SK-N-SH (cell line): ENCODE measurements around the gene KCNJ16. TPM values are rescaled to one million over a fixed set of nuclear protein-coding genes. Genes with fewer than 3 reads are reported as not detected.

Source experiments
- CTCF ChIA-PET: fragments of 300-600, 350-600 bp; formaldehyde crosslinking; extraction: SDS; loops from one replicate; lab custom pipeline; 2021; lab: Yijun Ruan, JAX
- POLR2A ChIA-PET: fragments of 350-600 bp; sonication (Branson Sonifier 250); formaldehyde crosslinking; extraction: SDS; loops from one replicate; lab custom pipeline; 2020; ENCODE audit warnings: antibody characterized with exemption, inconsistent platforms; lab: Yijun Ruan, JAX
- DNase-seq: peaks from one replicate; pipeline ENCODE4 v3.0.0; 2012
- H2AFZ ChIP-seq: fragments of 200-600 bp; sonication (generic); 2 replicates; pipeline ENCODE4 v1.8.1; 2016; ENCODE audit warnings: antibody characterized with exemption, mild to moderate bottlenecking, low read depth
- H3F3A ChIP-seq: fragments of 200-600 bp; sonication (generic); replicated peaks from 2 replicates; pipeline ENCODE3; 2016; ENCODE audit warnings: antibody characterized with exemption, mild to moderate bottlenecking; ENCODE audit not compliant: insufficient read depth
- H3K27ac ChIP-seq, 2 experiments: fragments of 200-500 bp in 1 of 2; fragments of 200-600 bp in 1 of 2; sonication (Bioruptor generic) in 1 of 2; sonication (generic), shearing (Covaris generic) in 1 of 2; 2 replicates each; pipeline versions ENCODE4 v1.5.1 to v1.6.1; 2014 to 2016; ENCODE audit warnings: low read depth in 2 of 2, inconsistent platforms in 1 of 2, low read length in 1 of 2, mild to moderate bottlenecking in 1 of 2, mixed read lengths in 1 of 2
- H3K27me3 ChIP-seq: fragments of 200-600 bp; sonication (generic), shearing (Covaris generic); 2 replicates; pipeline ENCODE4 v1.6.1; 2016; ENCODE audit warnings: mixed run types; ENCODE audit not compliant: insufficient read depth
- H3K36me3 ChIP-seq, 2 experiments: fragments of 200-500 bp in 1 of 2; fragments of 200-600 bp in 1 of 2; sonication (Bioruptor generic) in 1 of 2; sonication (generic) in 1 of 2; replicated peaks in 1 of 2; 2 replicates each; pipeline versions ENCODE3 to v1.5.1; 2014 to 2016; ENCODE audit warnings: low read length in 1 of 2, mild to moderate bottlenecking in 1 of 2; ENCODE audit not compliant: insufficient read depth in 2 of 2, control insufficient read depth in 1 of 2
- H3K4me1 ChIP-seq, 2 experiments: fragments of 200-500 bp in 1 of 2; fragments of 200-600 bp in 1 of 2; sonication (Bioruptor generic) in 1 of 2; sonication (generic), shearing (Covaris generic) in 1 of 2; 2 replicates each; pipeline versions ENCODE4 v1.5.1 to v1.6.1; 2014 to 2016; ENCODE audit warnings: low read depth in 1 of 2, low read length in 1 of 2, mixed run types in 1 of 2; ENCODE audit not compliant: insufficient read depth in 2 of 2, control insufficient read depth in 1 of 2
- H3K4me2 ChIP-seq: fragments of 200-600 bp; sonication (generic), shearing (Covaris generic); 2 replicates; pipeline ENCODE4 v1.6.1; 2017; ENCODE audit warnings: mixed run types
- H3K4me3 ChIP-seq, 2 experiments: fragments of 200-500 bp in 1 of 2; fragments of 200-600 bp in 1 of 2; sonication (Bioruptor generic) in 1 of 2; sonication (generic), shearing (Covaris generic) in 1 of 2; 2 replicates each; pipeline versions ENCODE4 v1.5.1 to v1.8.1; 2014 to 2016; ENCODE audit warnings: low read depth in 2 of 2, inconsistent platforms in 1 of 2, low read length in 1 of 2, mild to moderate bottlenecking in 1 of 2, mixed read lengths in 1 of 2, moderate library complexity in 1 of 2
- H3K79me2 ChIP-seq: fragments of 200-600 bp; sonication (generic); 2 replicates; pipeline ENCODE4 v1.8.1; 2017; ENCODE audit warnings: mild to moderate bottlenecking; ENCODE audit not compliant: insufficient read depth
- H3K9ac ChIP-seq: fragments of 200-600 bp; sonication (generic); 2 replicates; pipeline ENCODE4 v1.6.1; 2017; ENCODE audit warnings: mixed run types
- H3K9me2 ChIP-seq: fragments of 200-600 bp; sonication (generic); 2 replicates; pipeline ENCODE4 v1.6.1; 2017; ENCODE audit warnings: mixed run types
- H3K9me3 ChIP-seq: fragments of 200-600 bp; sonication (generic); 2 replicates; pipeline ENCODE4 v1.6.1; 2017; ENCODE audit warnings: mixed run types, mild to moderate bottlenecking, moderate library complexity
- H4K20me1 ChIP-seq: fragments of 200-600 bp; sonication (generic); 2 replicates; pipeline ENCODE4 v1.6.1; 2017; ENCODE audit warnings: mild to moderate bottlenecking, mixed run types; ENCODE audit not compliant: insufficient read depth
- EP300 ChIP-seq, 2 experiments: IDR thresholded peaks; 2 replicates each; pipeline versions ENCODE4 v1.4.0 to v1.6.1; 2012; ENCODE audit warnings: borderline replicate concordance in 1 of 2, low read depth in 1 of 2, low read length in 1 of 2
- EZH2phosphoT487 ChIP-seq: fragments of 200-600 bp; sonication (generic); IDR thresholded peaks from 2 replicates; pipeline ENCODE4 v1.6.1; 2017; ENCODE audit warnings: low read depth, mixed run types, mild to moderate bottlenecking, antibody characterized with exemption, moderate library complexity, borderline replicate concordance
- FOSL2 ChIP-seq: IDR thresholded peaks from 2 replicates; pipeline ENCODE4 v1.4.0; 2012; ENCODE audit warnings: low read depth, mild to moderate bottlenecking, moderate library complexity, borderline replicate concordance
- GATA2 ChIP-seq: sonication (generic); formaldehyde crosslinking; IDR thresholded peaks from 2 replicates; pipeline ENCODE4 v1.5.0; 2020; ENCODE audit warnings: mild to moderate bottlenecking, missing genetic modification reagents
- JUND ChIP-seq: IDR thresholded peaks from 2 replicates; pipeline ENCODE4 v1.4.0; 2012
- NFIC ChIP-seq: IDR thresholded peaks from 2 replicates; pipeline ENCODE4 v1.4.0; 2012; ENCODE audit warnings: borderline replicate concordance
- NRF1 ChIP-seq: IDR thresholded peaks from 2 replicates; pipeline ENCODE4 v1.6.1; 2012; ENCODE audit warnings: low read depth, mild to moderate bottlenecking, low read length
- POLR2AphosphoS5 ChIP-seq: IDR thresholded peaks from 2 replicates; pipeline ENCODE4 v1.6.1; 2012; ENCODE audit warnings: low read depth, low read length
- RCOR1 ChIP-seq: fragments of 150-350 bp; IDR thresholded peaks from 2 replicates; pipeline ENCODE4 v1.6.1; 2017; ENCODE audit warnings: antibody characterized with exemption, low read length
- RXRA ChIP-seq: IDR thresholded peaks from 2 replicates; pipeline ENCODE4 v1.4.0; 2012; ENCODE audit warnings: low read depth, mild to moderate bottlenecking, borderline replicate concordance
- SIN3A ChIP-seq: IDR thresholded peaks from 2 replicates; pipeline ENCODE4 v1.6.1; 2012; ENCODE audit warnings: low read depth, mild to moderate bottlenecking, low read length, moderate library complexity, borderline replicate concordance
- SMC3 ChIP-seq: IDR thresholded peaks from 2 replicates; pipeline ENCODE4 v1.6.1; 2012; ENCODE audit warnings: low read depth, low read length, improper control_type of control experiment
- TCF12 ChIP-seq: IDR thresholded peaks from 2 replicates; pipeline ENCODE4 v1.4.0; 2012
- TEAD4 ChIP-seq: IDR thresholded peaks from 2 replicates; pipeline ENCODE4 v1.4.0; 2012; ENCODE audit warnings: mild to moderate bottlenecking, borderline replicate concordance; ENCODE audit not compliant: insufficient read depth
- WGBS: methylation state at CpG from one replicate; pipeline ENCODE4 v1.1.6; 2017; ENCODE audit warnings: low lambda C conversion rate; 5-methylcytosine and 5-hydroxymethylcytosine counted together
- polyA plus RNA-seq, 3 experiments: library from polyadenylated mRNA; depleted of rRNA; stranded (reverse); fragments of >200 nt; gene quantifications; 2 replicates each; pipeline ENCODE4 v1.2.3, GENCODE V29; 2012
- TF ChIP-seq, protein P1 (sequence below): IDR thresholded peaks from 2 replicates; pipeline ENCODE4 v1.6.1; 2012; ENCODE audit warnings: mild to moderate bottlenecking, low read depth, low read length, moderate library complexity
- TF ChIP-seq, protein P2 (sequence below): fragments of 200-600 bp; sonication (generic); IDR thresholded peaks from 2 replicates; pipeline ENCODE4 v1.6.1; 2017; ENCODE audit warnings: antibody characterized with exemption, mild to moderate bottlenecking, moderate library complexity
- TF ChIP-seq, protein P3 (sequence below): IDR thresholded peaks from 2 replicates; pipeline ENCODE4; 2012
- TF ChIP-seq, protein P4 (sequence below): IDR thresholded peaks from 2 replicates; pipeline ENCODE4 v1.4.0; 2012; ENCODE audit warnings: low read depth, borderline replicate concordance
- TF ChIP-seq, protein P5 (sequence below): IDR thresholded peaks from 2 replicates; pipeline ENCODE4 v1.4.0; 2012; ENCODE audit warnings: low read depth
- TF ChIP-seq, protein P6 (sequence below): fragments of 150-350 bp; IDR thresholded peaks from 2 replicates; pipeline ENCODE4 v1.6.1; 2016; ENCODE audit warnings: mild to moderate bottlenecking, low read depth, low read length
- TF ChIP-seq, protein P7 (sequence below): IDR thresholded peaks from 2 replicates; pipeline ENCODE4 v1.4.0; 2012; ENCODE audit warnings: low read depth, borderline replicate concordance

The KCNJ16 gene
- polyA plus RNA-seq, 1 of the 3 experiments (the other 2 are of a cell fraction), result not detected

DNA sequence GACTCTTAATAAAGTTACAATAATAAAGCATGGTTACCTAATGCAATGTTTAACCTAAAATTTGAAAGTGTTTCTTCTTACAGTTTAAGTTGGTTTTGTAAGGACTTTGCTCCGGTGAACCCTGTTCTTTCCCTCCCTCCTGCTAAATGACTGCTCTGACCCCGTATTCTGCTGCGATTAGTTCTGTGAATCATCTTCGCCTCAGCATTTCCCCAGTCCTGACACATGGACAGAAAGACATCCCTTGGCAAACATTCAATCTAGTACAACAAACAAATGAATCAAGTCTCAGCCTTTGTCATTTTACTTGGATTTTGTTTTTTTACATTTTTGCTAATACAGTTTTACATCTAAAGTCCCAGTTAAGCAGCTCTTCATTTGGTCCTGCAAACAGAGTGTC, 109.7 kb downstream of the KCNJ16 start:
- Histone ChIP-seq H2AFZ (peak overlapping the region; percentile 22; the same call in 1 of the 2 replicates), H3K36me3 (no peaks in the 10 kb centered on the region), H3F3A (peaks cover 6% of the 10 kb centered on the region), H3K27ac (peak overlapping the region in 1 of 2 experiments; percentile 24; a peak in 2 of 4 replicates), H3K9me3 (no peaks in the 10 kb centered on the region), H3K79me2 (no peaks in the 10 kb centered on the region), H3K4me2 (peak overlapping the region; percentile 43; the same call in 1 of the 2 replicates), H3K9me2 (no peaks in the 10 kb centered on the region), H3K27me3 (no peaks in the 10 kb centered on the region), H3K4me3 (no peak overlapping the region), H4K20me1 (no peaks in the 10 kb centered on the region), H3K4me1 (peaks cover 0 to 11% of the 10 kb centered on the region in 2 experiments; a peak in 1 of 4 replicates), H3K9ac (no peak overlapping the region)
- TF ChIP-seq, protein P1, sequence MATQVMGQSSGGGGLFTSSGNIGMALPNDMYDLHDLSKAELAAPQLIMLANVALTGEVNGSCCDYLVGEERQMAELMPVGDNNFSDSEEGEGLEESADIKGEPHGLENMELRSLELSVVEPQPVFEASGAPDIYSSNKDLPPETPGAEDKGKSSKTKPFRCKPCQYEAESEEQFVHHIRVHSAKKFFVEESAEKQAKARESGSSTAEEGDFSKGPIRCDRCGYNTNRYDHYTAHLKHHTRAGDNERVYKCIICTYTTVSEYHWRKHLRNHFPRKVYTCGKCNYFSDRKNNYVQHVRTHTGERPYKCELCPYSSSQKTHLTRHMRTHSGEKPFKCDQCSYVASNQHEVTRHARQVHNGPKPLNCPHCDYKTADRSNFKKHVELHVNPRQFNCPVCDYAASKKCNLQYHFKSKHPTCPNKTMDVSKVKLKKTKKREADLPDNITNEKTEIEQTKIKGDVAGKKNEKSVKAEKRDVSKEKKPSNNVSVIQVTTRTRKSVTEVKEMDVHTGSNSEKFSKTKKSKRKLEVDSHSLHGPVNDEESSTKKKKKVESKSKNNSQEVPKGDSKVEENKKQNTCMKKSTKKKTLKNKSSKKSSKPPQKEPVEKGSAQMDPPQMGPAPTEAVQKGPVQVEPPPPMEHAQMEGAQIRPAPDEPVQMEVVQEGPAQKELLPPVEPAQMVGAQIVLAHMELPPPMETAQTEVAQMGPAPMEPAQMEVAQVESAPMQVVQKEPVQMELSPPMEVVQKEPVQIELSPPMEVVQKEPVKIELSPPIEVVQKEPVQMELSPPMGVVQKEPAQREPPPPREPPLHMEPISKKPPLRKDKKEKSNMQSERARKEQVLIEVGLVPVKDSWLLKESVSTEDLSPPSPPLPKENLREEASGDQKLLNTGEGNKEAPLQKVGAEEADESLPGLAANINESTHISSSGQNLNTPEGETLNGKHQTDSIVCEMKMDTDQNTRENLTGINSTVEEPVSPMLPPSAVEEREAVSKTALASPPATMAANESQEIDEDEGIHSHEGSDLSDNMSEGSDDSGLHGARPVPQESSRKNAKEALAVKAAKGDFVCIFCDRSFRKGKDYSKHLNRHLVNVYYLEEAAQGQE, result no peak
- TF ChIP-seq EZH2phosphoT487, result no peak
- TF ChIP-seq SMC3, result no peak
- TF ChIP-seq TEAD4, result peak; percentile 38; the same call in 1 of the 2 replicates
- TF ChIP-seq, protein P2, sequence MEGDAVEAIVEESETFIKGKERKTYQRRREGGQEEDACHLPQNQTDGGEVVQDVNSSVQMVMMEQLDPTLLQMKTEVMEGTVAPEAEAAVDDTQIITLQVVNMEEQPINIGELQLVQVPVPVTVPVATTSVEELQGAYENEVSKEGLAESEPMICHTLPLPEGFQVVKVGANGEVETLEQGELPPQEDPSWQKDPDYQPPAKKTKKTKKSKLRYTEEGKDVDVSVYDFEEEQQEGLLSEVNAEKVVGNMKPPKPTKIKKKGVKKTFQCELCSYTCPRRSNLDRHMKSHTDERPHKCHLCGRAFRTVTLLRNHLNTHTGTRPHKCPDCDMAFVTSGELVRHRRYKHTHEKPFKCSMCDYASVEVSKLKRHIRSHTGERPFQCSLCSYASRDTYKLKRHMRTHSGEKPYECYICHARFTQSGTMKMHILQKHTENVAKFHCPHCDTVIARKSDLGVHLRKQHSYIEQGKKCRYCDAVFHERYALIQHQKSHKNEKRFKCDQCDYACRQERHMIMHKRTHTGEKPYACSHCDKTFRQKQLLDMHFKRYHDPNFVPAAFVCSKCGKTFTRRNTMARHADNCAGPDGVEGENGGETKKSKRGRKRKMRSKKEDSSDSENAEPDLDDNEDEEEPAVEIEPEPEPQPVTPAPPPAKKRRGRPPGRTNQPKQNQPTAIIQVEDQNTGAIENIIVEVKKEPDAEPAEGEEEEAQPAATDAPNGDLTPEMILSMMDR, result no peak
- TF ChIP-seq, protein P3, sequence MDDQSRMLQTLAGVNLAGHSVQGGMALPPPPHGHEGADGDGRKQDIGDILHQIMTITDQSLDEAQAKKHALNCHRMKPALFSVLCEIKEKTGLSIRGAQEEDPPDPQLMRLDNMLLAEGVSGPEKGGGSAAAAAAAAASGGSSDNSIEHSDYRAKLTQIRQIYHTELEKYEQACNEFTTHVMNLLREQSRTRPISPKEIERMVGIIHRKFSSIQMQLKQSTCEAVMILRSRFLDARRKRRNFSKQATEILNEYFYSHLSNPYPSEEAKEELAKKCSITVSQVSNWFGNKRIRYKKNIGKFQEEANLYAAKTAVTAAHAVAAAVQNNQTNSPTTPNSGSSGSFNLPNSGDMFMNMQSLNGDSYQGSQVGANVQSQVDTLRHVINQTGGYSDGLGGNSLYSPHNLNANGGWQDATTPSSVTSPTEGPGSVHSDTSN, result peak; percentile 92
- TF ChIP-seq NRF1, result no peak
- peak; percentile 68; the same call in 1 of the 2 replicates for TF ChIP-seq RXRA
- TF ChIP-seq JUND, result peak; percentile 68
- TF ChIP-seq, protein P4, sequence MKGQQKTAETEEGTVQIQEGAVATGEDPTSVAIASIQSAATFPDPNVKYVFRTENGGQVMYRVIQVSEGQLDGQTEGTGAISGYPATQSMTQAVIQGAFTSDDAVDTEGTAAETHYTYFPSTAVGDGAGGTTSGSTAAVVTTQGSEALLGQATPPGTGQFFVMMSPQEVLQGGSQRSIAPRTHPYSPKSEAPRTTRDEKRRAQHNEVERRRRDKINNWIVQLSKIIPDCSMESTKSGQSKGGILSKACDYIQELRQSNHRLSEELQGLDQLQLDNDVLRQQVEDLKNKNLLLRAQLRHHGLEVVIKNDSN, result no peak
- TF ChIP-seq GATA2 (CRISPR knock-in tag), result no peak
- no peak for TF ChIP-seq SIN3A
- TF ChIP-seq NFIC, result peak; percentile 84
- TF ChIP-seq TCF12, result peak; percentile 87
- TF ChIP-seq, protein P5, sequence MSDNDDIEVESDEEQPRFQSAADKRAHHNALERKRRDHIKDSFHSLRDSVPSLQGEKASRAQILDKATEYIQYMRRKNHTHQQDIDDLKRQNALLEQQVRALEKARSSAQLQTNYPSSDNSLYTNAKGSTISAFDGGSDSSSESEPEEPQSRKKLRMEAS, result 0 out of 2 replicates have a peak, but pooled peaks have one; percentile 55
- TF ChIP-seq POLR2AphosphoS5, result no peak; the same call in 1 of the 2 replicates
- no peak for TF ChIP-seq RCOR1
- TF ChIP-seq, protein P6, sequence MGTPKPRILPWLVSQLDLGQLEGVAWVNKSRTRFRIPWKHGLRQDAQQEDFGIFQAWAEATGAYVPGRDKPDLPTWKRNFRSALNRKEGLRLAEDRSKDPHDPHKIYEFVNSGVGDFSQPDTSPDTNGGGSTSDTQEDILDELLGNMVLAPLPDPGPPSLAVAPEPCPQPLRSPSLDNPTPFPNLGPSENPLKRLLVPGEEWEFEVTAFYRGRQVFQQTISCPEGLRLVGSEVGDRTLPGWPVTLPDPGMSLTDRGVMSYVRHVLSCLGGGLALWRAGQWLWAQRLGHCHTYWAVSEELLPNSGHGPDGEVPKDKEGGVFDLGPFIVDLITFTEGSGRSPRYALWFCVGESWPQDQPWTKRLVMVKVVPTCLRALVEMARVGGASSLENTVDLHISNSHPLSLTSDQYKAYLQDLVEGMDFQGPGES, result no peak
- TF ChIP-seq, protein P7, sequence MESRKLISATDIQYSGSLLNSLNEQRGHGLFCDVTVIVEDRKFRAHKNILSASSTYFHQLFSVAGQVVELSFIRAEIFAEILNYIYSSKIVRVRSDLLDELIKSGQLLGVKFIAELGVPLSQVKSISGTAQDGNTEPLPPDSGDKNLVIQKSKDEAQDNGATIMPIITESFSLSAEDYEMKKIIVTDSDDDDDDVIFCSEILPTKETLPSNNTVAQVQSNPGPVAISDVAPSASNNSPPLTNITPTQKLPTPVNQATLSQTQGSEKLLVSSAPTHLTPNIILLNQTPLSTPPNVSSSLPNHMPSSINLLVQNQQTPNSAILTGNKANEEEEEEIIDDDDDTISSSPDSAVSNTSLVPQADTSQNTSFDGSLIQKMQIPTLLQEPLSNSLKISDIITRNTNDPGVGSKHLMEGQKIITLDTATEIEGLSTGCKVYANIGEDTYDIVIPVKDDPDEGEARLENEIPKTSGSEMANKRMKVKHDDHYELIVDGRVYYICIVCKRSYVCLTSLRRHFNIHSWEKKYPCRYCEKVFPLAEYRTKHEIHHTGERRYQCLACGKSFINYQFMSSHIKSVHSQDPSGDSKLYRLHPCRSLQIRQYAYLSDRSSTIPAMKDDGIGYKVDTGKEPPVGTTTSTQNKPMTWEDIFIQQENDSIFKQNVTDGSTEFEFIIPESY, result 0 out of 2 replicates have a peak, but pooled peaks have one; percentile 19
- TF ChIP-seq EP300 (IDR thresholded peaks at IDR 0.05; ENCODE audit: borderline replicate concordance in 1 of 2, low read depth in 1 of 2, low read length in 1 of 2), result peak in 1 of 2 experiments; percentile 44; a peak in 1 of 4 replicates
- TF ChIP-seq FOSL2, result peak; percentile 58
- ChIA-PET POLR2A (no interaction called here), CTCF (interaction anchor here (0.7 to 1.6 kb wide), 2 partner anchors 17 to 31 kb away, joined by 3 to 6 read pairs; no protein-coding TSS in a partner anchor)
- DNase-seq, result no peak
- 20% methylated on average over 4 of the region's 4 CpGs for WGBS
